ENCODE data around the gene PRR16.

Gene PRR16

DNA sequence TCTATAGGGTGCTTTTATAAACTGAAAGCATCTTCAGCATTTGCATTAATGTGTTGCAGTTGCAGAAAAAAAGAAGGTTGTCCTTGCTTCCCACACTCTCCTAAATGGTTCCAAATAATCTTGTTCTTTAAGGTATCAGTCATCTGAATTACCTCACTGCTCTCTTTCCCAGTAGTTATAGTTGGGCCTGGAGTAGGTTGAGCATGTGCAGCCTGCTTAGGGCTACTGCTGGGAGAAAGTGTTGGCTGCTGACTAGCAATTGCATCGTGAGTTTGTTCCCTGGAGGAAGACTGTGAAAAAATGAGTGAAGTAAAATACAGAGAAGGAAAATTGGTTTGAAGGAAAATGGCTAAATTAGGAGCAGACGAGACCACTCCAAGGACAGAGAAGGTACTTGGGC lies 74.5 kb downstream of the PRR16 start:
- ATAC-seq: peak; percentile 86

DNA sequence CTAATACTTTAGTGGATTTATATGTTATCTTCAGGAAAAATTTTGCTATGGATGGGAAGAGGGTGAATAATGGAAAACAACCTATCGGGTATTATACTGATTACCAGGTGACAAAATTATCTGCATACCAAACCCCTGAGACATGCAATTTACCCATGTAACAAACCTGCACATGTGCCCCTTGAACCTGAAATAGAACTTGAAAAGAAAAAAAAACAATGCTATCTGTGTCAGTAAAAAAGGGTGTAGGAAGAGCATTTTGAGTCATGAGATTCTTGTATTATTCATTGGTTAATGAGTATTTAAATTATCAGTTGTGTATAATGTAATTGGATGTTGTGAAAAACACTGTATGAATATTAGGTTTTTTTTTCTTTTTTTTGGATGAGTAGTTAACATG lies 75.4 kb downstream of the PRR16 start:
- no peak for ATAC-seq

More for the DNA sequence above, 74.5 kb downstream of the PRR16 start:
- TF ChIP-seq, protein P1, sequence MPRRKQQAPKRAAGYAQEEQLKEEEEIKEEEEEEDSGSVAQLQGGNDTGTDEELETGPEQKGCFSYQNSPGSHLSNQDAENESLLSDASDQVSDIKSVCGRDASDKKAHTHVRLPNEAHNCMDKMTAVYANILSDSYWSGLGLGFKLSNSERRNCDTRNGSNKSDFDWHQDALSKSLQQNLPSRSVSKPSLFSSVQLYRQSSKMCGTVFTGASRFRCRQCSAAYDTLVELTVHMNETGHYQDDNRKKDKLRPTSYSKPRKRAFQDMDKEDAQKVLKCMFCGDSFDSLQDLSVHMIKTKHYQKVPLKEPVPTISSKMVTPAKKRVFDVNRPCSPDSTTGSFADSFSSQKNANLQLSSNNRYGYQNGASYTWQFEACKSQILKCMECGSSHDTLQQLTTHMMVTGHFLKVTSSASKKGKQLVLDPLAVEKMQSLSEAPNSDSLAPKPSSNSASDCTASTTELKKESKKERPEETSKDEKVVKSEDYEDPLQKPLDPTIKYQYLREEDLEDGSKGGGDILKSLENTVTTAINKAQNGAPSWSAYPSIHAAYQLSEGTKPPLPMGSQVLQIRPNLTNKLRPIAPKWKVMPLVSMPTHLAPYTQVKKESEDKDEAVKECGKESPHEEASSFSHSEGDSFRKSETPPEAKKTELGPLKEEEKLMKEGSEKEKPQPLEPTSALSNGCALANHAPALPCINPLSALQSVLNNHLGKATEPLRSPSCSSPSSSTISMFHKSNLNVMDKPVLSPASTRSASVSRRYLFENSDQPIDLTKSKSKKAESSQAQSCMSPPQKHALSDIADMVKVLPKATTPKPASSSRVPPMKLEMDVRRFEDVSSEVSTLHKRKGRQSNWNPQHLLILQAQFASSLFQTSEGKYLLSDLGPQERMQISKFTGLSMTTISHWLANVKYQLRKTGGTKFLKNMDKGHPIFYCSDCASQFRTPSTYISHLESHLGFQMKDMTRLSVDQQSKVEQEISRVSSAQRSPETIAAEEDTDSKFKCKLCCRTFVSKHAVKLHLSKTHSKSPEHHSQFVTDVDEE (CRISPR knock-in tag; IDR thresholded peaks at IDR 0.05): no peak
- peak; percentile 80; the same call in 1 of the 2 replicates for TF ChIP-seq SNAI2 (CRISPR knock-in tag; IDR thresholded peaks at IDR 0.05)

DNA sequence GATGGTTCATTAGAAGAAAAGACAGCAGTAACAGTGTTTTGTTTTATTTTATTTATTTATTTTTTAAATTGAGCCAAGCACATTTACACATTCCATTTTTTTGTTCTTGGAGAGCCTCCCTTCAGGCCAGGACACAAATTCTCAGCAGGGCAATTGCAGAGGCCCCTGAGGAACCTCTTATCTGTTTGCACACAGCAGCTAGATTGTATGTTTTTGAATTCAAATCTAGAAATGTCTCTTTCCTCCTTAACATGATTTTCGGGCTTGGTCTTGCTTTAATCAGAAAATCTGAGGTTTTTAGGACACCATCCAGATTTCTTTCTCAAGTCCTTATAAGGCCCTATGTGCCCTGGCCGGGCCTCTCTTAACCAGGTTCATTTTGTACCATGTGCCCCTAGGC lies 76.0 kb downstream of the PRR16 start:
- no peak for ATAC-seq
- TF ChIP-seq TOX (CRISPR knock-in tag; IDR thresholded peaks at IDR 0.05; ENCODE audit: borderline replicate concordance) (no peak), SNAI2 (CRISPR knock-in tag; IDR thresholded peaks at IDR 0.05) (no peak), ISL1 (CRISPR knock-in tag; IDR thresholded peaks at IDR 0.05) (no peak), GLIS3 (CRISPR knock-in tag; IDR thresholded peaks at IDR 0.05) (no peak), ZNF565 (CRISPR knock-in tag; conservative IDR thresholded peaks at IDR 0.05; ENCODE audit: low read depth) (no peak), ZC3H10 (CRISPR knock-in tag; IDR thresholded peaks at IDR 0.05) (no peak)

More for the DNA sequence above, 75.4 kb downstream of the PRR16 start:
- TF ChIP-seq TCF4 (CRISPR knock-in tag; IDR thresholded peaks at IDR 0.05; ENCODE audit: borderline replicate concordance): no peak
- TF ChIP-seq ZFP30 (CRISPR knock-in tag; IDR thresholded peaks at IDR 0.05): no peak
- TF ChIP-seq PPARA (CRISPR knock-in tag; IDR thresholded peaks at IDR 0.05; ENCODE audit: borderline replicate concordance): no peak
- no peak for TF ChIP-seq SNAI2 (CRISPR knock-in tag; IDR thresholded peaks at IDR 0.05)
- no peak for TF ChIP-seq RARB (CRISPR knock-in tag; IDR thresholded peaks at IDR 0.05)
- TF ChIP-seq ZNF70 (CRISPR knock-in tag; IDR thresholded peaks at IDR 0.05): no peak
- no peak for TF ChIP-seq ZC3H10 (CRISPR knock-in tag; IDR thresholded peaks at IDR 0.05)
- TF ChIP-seq CSDC2 (CRISPR knock-in tag; IDR thresholded peaks at IDR 0.05): no peak
- no peak for TF ChIP-seq TOX (CRISPR knock-in tag; IDR thresholded peaks at IDR 0.05; ENCODE audit: borderline replicate concordance)
- TF ChIP-seq OSR1 (CRISPR knock-in tag; IDR thresholded peaks at IDR 0.05): no peak
- no peak for TF ChIP-seq ZNF8 (CRISPR knock-in tag; IDR thresholded peaks at IDR 0.05)
- TF ChIP-seq ARNTL (CRISPR knock-in tag; IDR thresholded peaks at IDR 0.05; ENCODE audit: borderline replicate concordance, low read depth): no peak
- no peak for TF ChIP-seq ISL1 (CRISPR knock-in tag; IDR thresholded peaks at IDR 0.05)
- TF ChIP-seq, protein P1 (CRISPR knock-in tag; IDR thresholded peaks at IDR 0.05): no peak
- TF ChIP-seq, protein P2, sequence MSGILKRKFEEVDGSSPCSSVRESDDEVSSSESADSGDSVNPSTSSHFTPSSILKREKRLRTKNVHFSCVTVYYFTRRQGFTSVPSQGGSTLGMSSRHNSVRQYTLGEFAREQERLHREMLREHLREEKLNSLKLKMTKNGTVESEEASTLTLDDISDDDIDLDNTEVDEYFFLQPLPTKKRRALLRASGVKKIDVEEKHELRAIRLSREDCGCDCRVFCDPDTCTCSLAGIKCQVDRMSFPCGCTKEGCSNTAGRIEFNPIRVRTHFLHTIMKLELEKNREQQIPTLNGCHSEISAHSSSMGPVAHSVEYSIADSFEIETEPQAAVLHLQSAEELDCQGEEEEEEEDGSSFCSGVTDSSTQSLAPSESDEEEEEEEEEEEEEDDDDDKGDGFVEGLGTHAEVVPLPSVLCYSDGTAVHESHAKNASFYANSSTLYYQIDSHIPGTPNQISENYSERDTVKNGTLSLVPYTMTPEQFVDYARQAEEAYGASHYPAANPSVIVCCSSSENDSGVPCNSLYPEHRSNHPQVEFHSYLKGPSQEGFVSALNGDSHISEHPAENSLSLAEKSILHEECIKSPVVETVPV (CRISPR knock-in tag; IDR thresholded peaks at IDR 0.05): no peak
- no peak for TF ChIP-seq ZNF565 (CRISPR knock-in tag; conservative IDR thresholded peaks at IDR 0.05; ENCODE audit: low read depth)
- no peak for TF ChIP-seq BACH2 (CRISPR knock-in tag; IDR thresholded peaks at IDR 0.05; ENCODE audit: borderline replicate concordance)

DNA sequence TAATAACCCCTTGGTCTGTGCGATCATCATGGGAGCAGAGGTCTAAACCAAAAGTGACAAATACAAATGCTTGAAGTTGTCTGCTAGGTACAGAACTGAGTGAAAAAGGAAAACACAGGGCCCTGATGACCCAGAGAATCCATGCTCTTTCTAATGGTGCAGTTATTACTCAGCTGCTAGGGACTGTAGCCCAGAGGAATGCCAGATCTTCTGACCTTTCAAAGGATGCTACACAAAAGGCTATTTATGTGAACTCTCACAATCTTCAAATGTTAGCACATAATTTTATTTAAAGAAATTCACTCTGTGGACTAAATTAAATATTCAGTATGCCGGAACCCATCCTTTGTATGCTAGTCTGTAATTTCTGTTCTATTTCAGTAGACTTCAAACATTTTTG lies 79.9 kb downstream of the PRR16 start:
- TF ChIP-seq TCF4 (CRISPR knock-in tag; IDR thresholded peaks at IDR 0.05; ENCODE audit: borderline replicate concordance) (no peak), ESRRG (CRISPR knock-in tag; IDR thresholded peaks at IDR 0.05) (no peak), ZNF8 (CRISPR knock-in tag; IDR thresholded peaks at IDR 0.05) (no peak), ZFP30 (CRISPR knock-in tag; IDR thresholded peaks at IDR 0.05) (no peak), BACH2 (CRISPR knock-in tag; IDR thresholded peaks at IDR 0.05; ENCODE audit: borderline replicate concordance) (no peak), CSDC2 (CRISPR knock-in tag; IDR thresholded peaks at IDR 0.05) (no peak), PPARA (CRISPR knock-in tag; IDR thresholded peaks at IDR 0.05; ENCODE audit: borderline replicate concordance) (no peak)
- ATAC-seq: peak; percentile 42; the same call in 2 of the 3 replicates

DNA sequence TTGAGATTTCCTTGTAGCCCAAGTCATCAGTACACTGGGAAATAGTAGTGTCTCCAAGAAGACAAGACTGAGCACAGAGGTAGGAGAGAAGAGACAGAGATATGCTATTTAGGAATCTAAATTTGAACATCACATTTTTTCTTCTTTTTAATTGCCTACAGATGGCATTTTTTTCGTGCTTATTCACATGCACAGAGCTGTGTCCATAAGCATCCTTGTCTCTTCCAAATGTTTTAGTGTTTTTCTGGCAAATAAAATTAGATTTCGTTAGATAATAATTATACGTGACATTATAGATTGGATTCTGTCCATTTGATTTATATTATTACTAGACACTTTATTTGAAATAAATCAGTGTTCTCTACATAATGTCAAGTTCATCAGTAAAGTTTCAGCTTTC lies 80.9 kb downstream of the PRR16 start:
- ATAC-seq: peak; percentile 92
- TF ChIP-seq, protein P1 (CRISPR knock-in tag; IDR thresholded peaks at IDR 0.05): 0 out of 2 replicates have a peak, but pooled peaks have one; percentile 35
- TF ChIP-seq ISL1 (CRISPR knock-in tag; IDR thresholded peaks at IDR 0.05) (peak; percentile 91), PPARA (CRISPR knock-in tag; IDR thresholded peaks at IDR 0.05; ENCODE audit: borderline replicate concordance) (no peak), RARB (CRISPR knock-in tag; IDR thresholded peaks at IDR 0.05) (no peak), TCF4 (CRISPR knock-in tag; IDR thresholded peaks at IDR 0.05; ENCODE audit: borderline replicate concordance) (peak; percentile 82), GLIS3 (CRISPR knock-in tag; IDR thresholded peaks at IDR 0.05) (no peak)
